ENCODE data around the gene GET3. TPM values are rescaled to one million over a fixed set of nuclear protein-coding genes. Genes with fewer than 3 reads are reported as not detected.
A peak's percentile ranks its signal among the peaks of the same experiment; 100 is the strongest.

The GET3 gene
- total RNA-seq, 1 experiment from 2014 or later: 110 TPM

- no peak for TF ChIP-seq ZNF317 (CRISPR knock-in tag; IDR thresholded peaks at IDR 0.05; ENCODE audit: borderline replicate concordance, low read depth)
- no peak for TF ChIP-seq CREB1 (CRISPR knock-in tag; IDR thresholded peaks at IDR 0.05)
- no peak for TF ChIP-seq GTF2I (CRISPR knock-in tag; conservative IDR thresholded peaks at IDR 0.05)
- TF ChIP-seq ZNF121 (CRISPR knock-in tag; IDR thresholded peaks at IDR 0.05): 0 out of 2 replicates have a peak, but pooled peaks have one; percentile 21
- no peak for TF ChIP-seq ZNF416 (CRISPR knock-in tag; IDR thresholded peaks at IDR 0.05)
- no peak for TF ChIP-seq ZBTB43 (CRISPR knock-in tag; IDR thresholded peaks at IDR 0.05)
- no peak for TF ChIP-seq ZNF263 (CRISPR knock-in tag; IDR thresholded peaks at IDR 0.05; ENCODE audit: low read depth)
- no peak for DNase-seq (ENCODE audit: low spot score)
Observed at GRCh38 chr19:12794196-12794941, 57.1 kb downstream of the GET3 start.

GRCh38 chr19:12794971-12795381, 57.7 kb downstream of the GET3 start:
- Mint-ChIP-seq H3K9me3 (no peaks in the 10 kb centered on the region), H3K36me3 (peaks cover 15% of the 10 kb centered on the region), H3K27me3 (ENCODE audit: low read depth) (peaks cover 32% of the 10 kb centered on the region), H3K27ac (no peak overlapping the region), H3K4me3 (no peak overlapping the region), H3K4me1 (peaks cover 28% of the 10 kb centered on the region)
- ChIA-PET CTCF (interaction anchor here (0.5 to 14.0 kb wide), 12 partner anchors 11 to 92 kb away, joined by 4 to 341 read pairs (median 11); partner anchors contain the start of gene RNASEH2A), POLR2A (interaction anchor here (0.6 to 1.7 kb wide), 2 partner anchors 14 to 29 kb away, joined by 3 to 4 read pairs; no protein-coding TSS in a partner anchor)
- ATAC-seq (no peak), DNase-seq (ENCODE audit: low spot score) (no peak)
- TF ChIP-seq EMX1 (CRISPR knock-in tag; IDR thresholded peaks at IDR 0.05): no peak
- no peak for TF ChIP-seq ZBTB21 (CRISPR knock-in tag; IDR thresholded peaks at IDR 0.05; ENCODE audit: borderline replicate concordance)
- TF ChIP-seq ZNF423 (CRISPR knock-in tag; IDR thresholded peaks at IDR 0.05): no peak
- no peak for TF ChIP-seq NFYB (CRISPR knock-in tag; conservative IDR thresholded peaks at IDR 0.05; ENCODE audit: low read depth)
- no peak for TF ChIP-seq CBFB (CRISPR knock-in tag; IDR thresholded peaks at IDR 0.05; ENCODE audit: low read depth)
- no peak for TF ChIP-seq PRRX2 (CRISPR knock-in tag; IDR thresholded peaks at IDR 0.05)
- no peak for TF ChIP-seq ZNF263 (CRISPR knock-in tag; IDR thresholded peaks at IDR 0.05; ENCODE audit: low read depth)
- no peak for TF ChIP-seq TCF7 (CRISPR knock-in tag; IDR thresholded peaks at IDR 0.05; ENCODE audit: low read depth)
- no peak for TF ChIP-seq IRF1 (CRISPR knock-in tag; IDR thresholded peaks at IDR 0.05)
- no peak for TF ChIP-seq USF1 (CRISPR knock-in tag; IDR thresholded peaks at IDR 0.05)
- TF ChIP-seq ZNF416 (CRISPR knock-in tag; IDR thresholded peaks at IDR 0.05): no peak
- TF ChIP-seq SOX15 (CRISPR knock-in tag; IDR thresholded peaks at IDR 0.05): no peak
- no peak for TF ChIP-seq OVOL2 (CRISPR knock-in tag; IDR thresholded peaks at IDR 0.05; ENCODE audit: borderline replicate concordance)
- no peak for TF ChIP-seq ATF3 (CRISPR knock-in tag; conservative IDR thresholded peaks at IDR 0.05)

More at GRCh38 chr19:12794196-12794941, 57.1 kb downstream of the GET3 start:
- peaks cover 10% of the 10 kb centered on the region for H3K36me3 Mint-ChIP-seq
- peak overlapping the region; percentile 44 for H3K27ac Mint-ChIP-seq
- CTCF ChIA-PET: interaction anchor here (0.5 to 14.0 kb wide), 8 partner anchors 11 to 72 kb away, joined by 4 to 341 read pairs (median 18); partner anchors contain the start of gene RNASEH2A
- ATAC-seq: no peak
- H3K4me1 Mint-ChIP-seq: peaks cover 28% of the 10 kb centered on the region
- peak overlapping the region; percentile 59 for H3K4me3 Mint-ChIP-seq
- POLR2A ChIA-PET: interaction anchor here (0.6 to 3.1 kb wide), 2 partner anchors 13 to 16 kb away, joined by 4 to 29 read pairs; no protein-coding TSS in a partner anchor
- peaks cover 32% of the 10 kb centered on the region for H3K27me3 Mint-ChIP-seq (ENCODE audit: low read depth)
- no peaks in the 10 kb centered on the region for H3K9me3 Mint-ChIP-seq
